Right ventricle myocardium inferior (tissue), 1 donor: Measurements from ENCODE around the gene DCAF7. TPM values are rescaled to one million over a fixed set of nuclear protein-coding genes. Genes with fewer than 3 reads are reported as not detected.

Source experiments
- ATAC-seq: fragments of 200-7000 bp; cut with Tn5 transposase; one replicate; pipeline ENCODE4 v1.9.1; 2020; ENCODE audit warnings: mild to moderate bottlenecking, moderate library complexity
- DNase-seq: peaks from one replicate; pipeline ENCODE4 v3.0.0; 2021; ENCODE audit errors: missing footprints
- intact Hi-C: fragments of 100-400 bp; cut with DNase I; formaldehyde crosslinking; loops from one replicate; pipeline ENCODE4 v1.11.0; 2022
- total RNA-seq: library from RNA; stranded (reverse); fragmentation: NEBNext Ultra II Directional; extraction: Animal tissue kit (Norgen Biotek cat#: 25700); gene quantifications from one replicate; pipeline ENCODE4 v1.2.1, GENCODE V29; 2021
- donor health status: DM: no; HTN: yes; CAD: no; lungs with severe emphysema.

The DCAF7 gene
- total RNA-seq, 1 donor from 2014 or later, result 36.8 TPM

- DNase-seq, result no peak
- intact Hi-C loops, result no loop called here
- ATAC-seq, result no peak
These were observed 8.1 kb upstream of the DCAF7 start for GRCh38 chr17:63542218-63542545.

- DNase-seq (no peak), ATAC-seq (no peak)
- intact Hi-C loops, result no loop called here
These were observed 7.1 kb upstream of the DCAF7 start for GRCh38 chr17:63542942-63543821.

GRCh38 chr17:63543822-63544420, 6.4 kb upstream of the DCAF7 start:
- no peak for DNase-seq
- no peak for ATAC-seq
- intact Hi-C loops, result no loop called here

- DNase-seq (no peak), ATAC-seq (no peak)
- intact Hi-C loops, result no loop called here
These were observed 5.6 kb upstream of the DCAF7 start for GRCh38 chr17:63544467-63545301.

- no peak for DNase-seq
- intact Hi-C loops, result no loop called here
These were observed 3.8 kb upstream of the DCAF7 start for GRCh38 chr17:63546308-63547082.

GRCh38 chr17:63547083-63547523, 3.2 kb upstream of the DCAF7 start:
- ATAC-seq (no peak), DNase-seq (no peak)
- intact Hi-C loops, result no loop called here

More at GRCh38 chr17:63546308-63547082, 3.8 kb upstream of the DCAF7 start:
- ATAC-seq, result no peak

- no peak for ATAC-seq
- intact Hi-C loops, result no loop called here
- DNase-seq, result no peak
These were observed 860 bp upstream of the DCAF7 start for GRCh38 chr17:63549289-63549945.

GRCh38 chr17:63550817-63551639, 751 bp downstream of the DCAF7 start:
- DNase-seq (no peak), ATAC-seq (no peak)
- intact Hi-C loops, result loop anchor here (5.0 kb wide), 2 partner anchors 51 to 119 kb away; partner anchors contain the start of gene TACO1

GRCh38 chr17:63552211-63552610, 1.9 kb downstream of the DCAF7 start:
- no peak for ATAC-seq
- intact Hi-C loops, result loop anchor here (5.0 kb wide), 2 partner anchors 50 to 120 kb away; partner anchors contain the start of gene TACO1
- DNase-seq, result no peak

GRCh38 chr17:63555500-63556156, 5.4 kb downstream of the DCAF7 start:
- ATAC-seq (no peak), DNase-seq (no peak)
- intact Hi-C loops, result no loop called here

GRCh38 chr17:63557416-63557815, 7.1 kb downstream of the DCAF7 start:
- intact Hi-C loops, result no loop called here
- ATAC-seq (no peak), DNase-seq (no peak)

GRCh38 chr17:63558441-63558840, 8.2 kb downstream of the DCAF7 start:
- DNase-seq, result no peak
- intact Hi-C loops, result no loop called here

GRCh38 chr17:63561819-63562218, 11.5 kb downstream of the DCAF7 start:
- DNase-seq, result no peak
- intact Hi-C loops, result no loop called here
- ATAC-seq, result no peak

More at GRCh38 chr17:63558441-63558840, 8.2 kb downstream of the DCAF7 start:
- ATAC-seq, result no peak

GRCh38 chr17:63563339-63563738, 13.1 kb downstream of the DCAF7 start:
- intact Hi-C loops, result no loop called here
- DNase-seq (no peak), ATAC-seq (no peak)

GRCh38 chr17:63564562-63564961, 14.3 kb downstream of the DCAF7 start:
- no peak for DNase-seq
- intact Hi-C loops, result no loop called here
- ATAC-seq, result no peak

- DNase-seq (no peak), ATAC-seq (no peak)
- intact Hi-C loops, result no loop called here
These were observed 17.0 kb downstream of the DCAF7 start for GRCh38 chr17:63567229-63567628.

GRCh38 chr17:63568563-63568962, 18.3 kb downstream of the DCAF7 start:
- DNase-seq (no peak), ATAC-seq (no peak)

More at GRCh38 chr17:63568563-63568962, 18.3 kb downstream of the DCAF7 start:
- intact Hi-C loops, result no loop called here
